HG02943 (cell line): ENCODE results near the gene LCE5A.
"Not testable (repeated sequence)": the region's sequence is repeated elsewhere in the genome, so short reads cannot be mapped to it uniquely, and the experiment has no call there.

Experiments used
- ATAC-seq: cut with Tn5 transposase; IDR thresholded peaks from one replicate; pipeline ENCODE4 v1.9.1; 2021; ENCODE audit warnings: mild to moderate bottlenecking, low read depth, moderate library complexity; ENCODE audit not compliant: unreplicated experiment

Gene LCE5A

GRCh38 chr1:152515434-152515783, 4.8 kb downstream of the LCE5A start:
- ATAC-seq: no peak

- no peak for ATAC-seq
These were observed 5.5 kb downstream of the LCE5A start for GRCh38 chr1:152516082-152516481.

- no peak for ATAC-seq
These were observed 6.7 kb downstream of the LCE5A start for GRCh38 chr1:152517237-152517811.

GRCh38 chr1:152519851-152520250, 9.2 kb downstream of the LCE5A start:
- no peak for ATAC-seq

GRCh38 chr1:152520561-152521090, 10.0 kb downstream of the LCE5A start:
- ATAC-seq: no peak

- ATAC-seq: no peak
These were observed 14.6 kb downstream of the LCE5A start for GRCh38 chr1:152525080-152525641.

- ATAC-seq: no peak
These were observed 22.8 kb downstream of the LCE5A start for GRCh38 chr1:152533327-152533938.

- no peak for ATAC-seq
These were observed 25.2 kb downstream of the LCE5A start for GRCh38 chr1:152535774-152536173.

GRCh38 chr1:152537496-152537895, 26.9 kb downstream of the LCE5A start:
- no peak for ATAC-seq

- no peak for ATAC-seq
These were observed 29.3 kb downstream of the LCE5A start for GRCh38 chr1:152539901-152540300.

GRCh38 chr1:152543820-152544219, 33.2 kb downstream of the LCE5A start:
- no peak for ATAC-seq

- ATAC-seq: no peak
These were observed 36.1 kb downstream of the LCE5A start for GRCh38 chr1:152546704-152547103.

GRCh38 chr1:152548358-152548757, 37.8 kb downstream of the LCE5A start:
- ATAC-seq: not testable (repeated sequence)
